BLaER1 (cell line): Measurements from ENCODE around the gene RGS12.
A peak's percentile ranks its signal among the peaks of the same experiment; 100 is the strongest.

Experiments used
- H3K27ac ChIP-seq: shearing (Covaris generic); formaldehyde crosslinking; 2 replicates; pipeline ENCODE4 v1.8.1; 2022
- H3K27me3 ChIP-seq: shearing (Covaris generic); formaldehyde crosslinking; 2 replicates; pipeline ENCODE4 v1.8.1; 2022
- H3K36me3 ChIP-seq: shearing (Covaris generic); formaldehyde crosslinking; 2 replicates; pipeline ENCODE4 v1.8.1; 2022
- H3K4me1 ChIP-seq: shearing (Covaris generic); formaldehyde crosslinking; 2 replicates; pipeline ENCODE4 v1.8.1; 2022
- H3K4me2 ChIP-seq: shearing (Covaris generic); formaldehyde crosslinking; 2 replicates; pipeline ENCODE4 v1.8.1; 2022
- H3K4me3 ChIP-seq: shearing (Covaris generic); formaldehyde crosslinking; 2 replicates; pipeline ENCODE4 v1.8.1; 2022
- H3K9ac ChIP-seq: shearing (Covaris generic); formaldehyde crosslinking; 2 replicates; pipeline ENCODE4 v1.8.1; 2022
- H3K9me3 ChIP-seq: shearing (Covaris generic); formaldehyde crosslinking; 2 replicates; pipeline ENCODE4 v1.8.1; 2022
- H4K20me1 ChIP-seq: shearing (Covaris generic); formaldehyde crosslinking; 2 replicates; pipeline ENCODE4 v1.8.1; 2022
- Cebpa-rat ChIP-seq: shearing (Covaris generic); IDR thresholded peaks from 2 replicates; pipeline ENCODE4 v1.8.1; 2022

Gene RGS12

GRCh38 chr4:3302786-3303564, 10.2 kb downstream of the RGS12 start:
- Histone ChIP-seq H4K20me1 (peaks cover 54% of the 10 kb centered on the region), H3K9me3 (peaks cover under 1% of the 10 kb centered on the region; the same call in 1 of the 2 replicates), H3K27ac (peak overlapping the region; percentile 99), H3K4me2 (peak overlapping the region; percentile 96), H3K36me3 (peaks cover under 1% of the 10 kb centered on the region), H3K4me3 (peak overlapping the region; percentile 51), H3K27me3 (no peaks in the 10 kb centered on the region), H3K4me1 (peaks cover 99% of the 10 kb centered on the region), H3K9ac (peak overlapping the region; percentile 90)
- no peak for TF ChIP-seq Cebpa-rat

- peaks cover 49% of the 10 kb centered on the region for H4K20me1 ChIP-seq
- peak overlapping the region; percentile 96 for H3K4me2 ChIP-seq
- H3K36me3 ChIP-seq, result no peaks in the 10 kb centered on the region; the same call in 1 of the 2 replicates
- peak overlapping the region; percentile 51 for H3K4me3 ChIP-seq
- peak overlapping the region; percentile 99 for H3K27ac ChIP-seq
- H3K9me3 ChIP-seq, result no peaks in the 10 kb centered on the region
- no peaks in the 10 kb centered on the region for H3K27me3 ChIP-seq
- no peak for TF ChIP-seq Cebpa-rat
- peak overlapping the region; percentile 90 for H3K9ac ChIP-seq
- peaks cover 99% of the 10 kb centered on the region for H3K4me1 ChIP-seq
Measured at GRCh38 chr4:3303565-3303824, 10.7 kb downstream of the RGS12 start.

GRCh38 chr4:3303923-3304710, 11.3 kb downstream of the RGS12 start:
- H3K4me2 ChIP-seq, result peak overlapping the region; percentile 96
- no peaks in the 10 kb centered on the region for H3K9me3 ChIP-seq
- no peaks in the 10 kb centered on the region for H3K27me3 ChIP-seq
- peak overlapping the region; percentile 99 for H3K27ac ChIP-seq
- no peak for TF ChIP-seq Cebpa-rat
- H3K36me3 ChIP-seq, result no peaks in the 10 kb centered on the region; the same call in 1 of the 2 replicates
- peaks cover 99% of the 10 kb centered on the region for H3K4me1 ChIP-seq
- peak overlapping the region; percentile 90 for H3K9ac ChIP-seq
- peak overlapping the region; percentile 51 for H3K4me3 ChIP-seq
- peaks cover 43% of the 10 kb centered on the region for H4K20me1 ChIP-seq

DNA sequence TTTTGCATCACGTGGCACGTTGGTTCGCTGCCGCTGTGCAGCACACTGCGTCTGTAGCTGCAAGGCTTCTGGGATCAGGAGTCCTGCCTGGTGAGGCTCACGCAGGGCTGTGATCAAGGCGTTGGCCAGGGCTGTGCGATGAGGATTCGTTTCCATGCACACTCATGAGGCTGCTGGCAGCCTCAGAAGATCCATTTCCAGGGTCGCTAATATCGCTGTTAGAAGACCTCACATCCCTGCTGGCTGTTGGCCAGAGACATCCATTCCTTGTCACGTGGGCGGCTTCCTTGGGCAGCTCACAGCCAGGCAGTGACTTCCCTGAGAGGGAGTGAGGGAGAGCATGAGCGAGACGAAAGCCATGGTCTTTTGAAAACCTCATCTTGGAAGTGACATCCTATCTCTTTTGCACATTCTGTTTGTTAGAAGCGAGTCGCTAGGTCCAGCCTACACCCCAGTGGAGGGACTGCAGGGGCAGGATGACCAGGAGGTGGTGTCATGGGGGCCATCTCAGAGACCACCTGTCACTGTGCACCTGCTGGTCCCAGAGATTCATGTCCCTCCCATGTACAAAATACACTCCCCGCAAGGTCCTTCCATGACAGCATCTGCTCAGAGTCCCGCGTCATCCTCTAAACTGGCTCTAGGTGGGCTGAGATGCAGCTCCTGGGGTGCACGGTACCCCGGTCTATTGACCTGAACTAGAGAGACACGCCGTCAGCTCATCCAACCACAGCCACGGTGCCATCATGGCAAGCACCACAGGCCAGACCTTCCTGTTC, 12.2 kb downstream of the RGS12 start:
- Histone ChIP-seq H3K27ac (peak overlapping the region; percentile 99), H3K27me3 (no peaks in the 10 kb centered on the region), H3K4me3 (peak overlapping the region; percentile 40), H3K9ac (peak overlapping the region; percentile 90), H3K36me3 (no peaks in the 10 kb centered on the region; the same call in 1 of the 2 replicates), H3K4me2 (peak overlapping the region; percentile 96), H3K4me1 (peaks cover 99% of the 10 kb centered on the region), H4K20me1 (peaks cover 38% of the 10 kb centered on the region), H3K9me3 (no peaks in the 10 kb centered on the region)
- no peak for TF ChIP-seq Cebpa-rat

DNA sequence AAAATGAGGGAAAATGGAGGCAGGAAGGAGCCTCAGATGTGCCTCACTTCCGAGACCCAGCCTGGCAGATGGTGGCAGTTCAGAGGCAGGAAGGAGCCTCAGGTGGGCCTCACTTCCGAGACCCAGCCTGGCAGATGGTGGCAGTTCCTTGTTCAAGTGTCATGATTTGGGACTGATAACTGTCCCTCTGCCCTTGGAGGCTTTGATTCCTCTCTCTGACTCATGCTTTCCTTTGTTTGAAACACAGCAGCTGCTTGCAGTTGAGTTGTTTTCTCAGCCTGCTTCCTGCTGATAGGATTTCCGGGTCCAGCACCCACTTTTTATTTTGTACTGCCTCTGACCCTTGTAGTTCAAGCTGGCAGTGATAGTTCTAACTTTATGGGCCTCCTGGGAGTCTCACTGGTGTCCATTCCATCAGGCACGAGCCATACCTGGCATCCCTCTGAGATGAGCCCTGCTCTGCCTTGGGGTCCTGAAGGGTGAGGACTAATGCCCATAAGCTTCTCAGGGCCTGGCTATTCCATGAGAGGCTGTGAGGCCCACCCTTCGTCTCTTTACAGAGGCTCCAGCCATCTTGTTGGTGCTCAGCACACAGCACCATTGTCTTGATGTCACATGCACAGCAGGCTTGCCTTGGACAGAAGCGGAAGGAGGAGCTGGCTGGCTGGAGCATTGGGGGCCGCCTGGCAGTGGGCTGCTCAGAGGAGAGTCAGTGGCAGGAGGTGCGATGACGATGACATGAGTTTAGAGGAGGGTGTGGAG, 13.0 kb downstream of the RGS12 start:
- Histone ChIP-seq H3K4me1 (peaks cover 99% of the 10 kb centered on the region), H3K9ac (peak overlapping the region; percentile 90), H3K9me3 (no peaks in the 10 kb centered on the region), H3K27ac (peak overlapping the region; percentile 99), H3K36me3 (peaks cover 2% of the 10 kb centered on the region; the same call in 1 of the 2 replicates), H4K20me1 (peaks cover 38% of the 10 kb centered on the region), H3K27me3 (no peaks in the 10 kb centered on the region), H3K4me2 (peak overlapping the region; percentile 96), H3K4me3 (peak overlapping the region; percentile 53)
- no peak for TF ChIP-seq Cebpa-rat

DNA sequence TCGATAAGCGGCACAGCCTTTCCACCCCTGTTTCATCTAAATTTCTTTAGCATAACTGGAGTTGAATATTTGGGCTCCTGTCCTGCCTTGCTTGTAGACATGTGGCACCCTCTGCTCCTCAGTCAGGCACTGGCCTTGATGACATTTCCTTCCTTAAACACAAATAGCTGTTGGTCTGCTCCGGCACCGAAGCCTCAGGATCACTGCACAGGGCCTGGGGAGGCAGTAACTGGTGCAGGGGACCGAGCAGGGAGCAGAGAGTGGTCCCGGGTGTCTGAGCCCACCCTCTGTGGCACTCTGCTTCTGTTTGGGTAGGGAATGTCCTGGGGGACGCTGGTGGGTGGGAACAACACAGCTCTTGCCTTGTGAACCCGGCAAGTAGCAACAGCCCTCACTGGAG, 13.6 kb downstream of the RGS12 start:
- Histone ChIP-seq H3K4me3 (peak overlapping the region; percentile 53), H3K4me2 (peak overlapping the region; percentile 96), H3K27ac (peak overlapping the region; percentile 99), H3K9me3 (no peaks in the 10 kb centered on the region), H3K36me3 (peaks cover 9% of the 10 kb centered on the region), H4K20me1 (peaks cover 38% of the 10 kb centered on the region), H3K27me3 (no peaks in the 10 kb centered on the region), H3K9ac (peak overlapping the region; percentile 90), H3K4me1 (peaks cover 99% of the 10 kb centered on the region)
- no peak for TF ChIP-seq Cebpa-rat

GRCh38 chr4:3307060-3307459, 14.2 kb downstream of the RGS12 start:
- H3K27ac ChIP-seq, result peak overlapping the region; percentile 99
- H3K4me2 ChIP-seq, result peak overlapping the region; percentile 96
- H3K4me1 ChIP-seq, result peaks cover 99% of the 10 kb centered on the region
- H3K9me3 ChIP-seq, result no peaks in the 10 kb centered on the region
- peak overlapping the region; percentile 53 for H3K4me3 ChIP-seq
- no peaks in the 10 kb centered on the region for H3K27me3 ChIP-seq
- H3K9ac ChIP-seq, result peak overlapping the region; percentile 90
- no peak for TF ChIP-seq Cebpa-rat
- H4K20me1 ChIP-seq, result peaks cover 38% of the 10 kb centered on the region
- H3K36me3 ChIP-seq, result peaks cover 15% of the 10 kb centered on the region

DNA sequence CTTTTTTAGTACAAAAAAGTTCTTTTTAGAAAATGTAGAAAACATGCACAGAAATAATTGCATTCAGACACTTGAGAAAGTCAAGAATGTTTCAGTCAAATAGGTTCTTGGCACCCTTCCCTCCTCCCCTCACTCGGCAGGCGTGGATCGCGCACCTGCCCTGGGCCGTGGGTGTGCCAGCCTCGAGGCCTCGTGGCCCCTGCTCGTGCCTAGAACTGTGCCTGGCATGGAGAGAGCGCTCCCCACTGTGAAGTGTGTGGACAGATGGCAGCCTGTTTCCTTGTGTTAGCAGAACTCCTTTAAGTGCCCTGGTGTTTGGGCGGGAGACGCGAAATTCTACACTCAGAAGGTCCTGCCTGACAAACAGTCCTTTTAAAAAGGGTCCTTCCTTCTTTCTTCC, 14.7 kb downstream of the RGS12 start:
- H3K27me3 ChIP-seq, result no peaks in the 10 kb centered on the region
- peak overlapping the region; percentile 2; the same call in 1 of the 2 replicates for H3K4me3 ChIP-seq
- peak overlapping the region; percentile 90 for H3K9ac ChIP-seq

More for the DNA sequence above, 14.7 kb downstream of the RGS12 start:
- TF ChIP-seq Cebpa-rat, result no peak
- H3K4me2 ChIP-seq, result peak overlapping the region; percentile 96
- no peaks in the 10 kb centered on the region for H3K9me3 ChIP-seq
- H4K20me1 ChIP-seq, result peaks cover 39% of the 10 kb centered on the region
- H3K4me1 ChIP-seq, result peaks cover 100% of the 10 kb centered on the region
- H3K27ac ChIP-seq, result peak overlapping the region; percentile 99
- peaks cover 19% of the 10 kb centered on the region for H3K36me3 ChIP-seq
